ENCODE results near the gene RPS6KL1. TPM values are rescaled to one million over a fixed set of nuclear protein-coding genes. Genes with fewer than 3 reads are reported as not detected.
A peak's percentile ranks its signal among the peaks of the same experiment; 100 is the strongest.

Gene RPS6KL1
- total and polyA plus RNA-seq, 2 experiments from 2014 or later: 5.6 to 6.5 TPM

DNA sequence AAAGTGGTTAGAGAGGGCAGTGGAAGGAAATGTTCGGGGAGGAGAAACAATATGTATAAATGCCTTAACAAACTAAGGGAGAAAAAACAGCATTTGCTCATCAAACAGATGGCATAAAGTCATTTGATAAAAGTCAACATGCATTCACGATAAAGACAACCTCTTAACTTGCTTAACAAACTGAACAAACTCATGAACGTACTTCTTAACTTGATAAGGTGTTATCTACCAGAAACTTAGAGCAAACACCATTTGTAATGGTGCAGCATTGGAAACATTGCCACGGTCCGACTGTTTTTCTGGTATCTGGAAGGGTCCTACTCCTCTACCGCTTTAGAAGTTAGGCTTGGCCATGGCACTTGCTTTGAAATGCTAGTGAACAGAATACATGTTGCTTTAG lies 4.2 kb upstream of the RPS6KL1 start:
- Mint-ChIP-seq H3K27ac (no peak overlapping the region), H3K36me3 (ENCODE audit: low read depth) (no peaks in the 10 kb centered on the region), H3K9me3 (no peaks in the 10 kb centered on the region), H3K4me3 (no peak overlapping the region), H3K4me1 (peaks cover 3% of the 10 kb centered on the region), H3K27me3 (ENCODE audit: insufficient read depth, low read depth, poor library complexity) (peaks cover 3% of the 10 kb centered on the region)
- H3K4me2 ChIP-seq: no peak overlapping the region
- H3K4me3 ChIP-seq: no peak overlapping the region
- H3K36me3 ChIP-seq (ENCODE audit: insufficient read depth): no peaks in the 10 kb centered on the region
- DNase-seq (ENCODE audit: low spot score) (no peak), ATAC-seq (no peak)
- H3K4me1 ChIP-seq (ENCODE audit: insufficient read depth): peaks cover 5% of the 10 kb centered on the region; the same call in 1 of the 2 replicates
- H3K27me3 ChIP-seq (ENCODE audit: insufficient read depth): no peaks in the 10 kb centered on the region
- no peak overlapping the region for H2AFZ ChIP-seq
- no peaks in the 10 kb centered on the region for H3K79me2 ChIP-seq (replicated peaks; ENCODE audit: insufficient read depth)
- no peak overlapping the region for H3K27ac ChIP-seq (ENCODE audit: low read depth)
- no peaks in the 10 kb centered on the region for H3K9me2 ChIP-seq (ENCODE audit: insufficient read depth)
- no peak for TF ChIP-seq JUNB (IDR thresholded peaks at IDR 0.05; ENCODE audit: unreplicated experiment)
- no peak for TF ChIP-seq EZH2 (IDR thresholded peaks at IDR 0.05; ENCODE audit: low read depth, unreplicated experiment)
- H4K20me1 ChIP-seq (replicated peaks; ENCODE audit: insufficient read depth): no peaks in the 10 kb centered on the region
- no peaks in the 10 kb centered on the region for H3F3A ChIP-seq (replicated peaks; ENCODE audit: low read depth)

GRCh38 chr14:74924061-74924460 lies 1.0 kb upstream of the RPS6KL1 start:
- H3K4me1 Mint-ChIP-seq: peaks cover 4% of the 10 kb centered on the region

More at GRCh38 chr14:74924061-74924460, 1.0 kb upstream of the RPS6KL1 start:
- no peak overlapping the region for H3K4me2 ChIP-seq
- no peak overlapping the region for H2AFZ ChIP-seq
- no peaks in the 10 kb centered on the region for H3K9me3 Mint-ChIP-seq
- no peaks in the 10 kb centered on the region for H3K36me3 ChIP-seq (ENCODE audit: insufficient read depth)
- no peaks in the 10 kb centered on the region for H3F3A ChIP-seq (replicated peaks; ENCODE audit: low read depth)
- H3K4me3 Mint-ChIP-seq: peak overlapping the region; percentile 2; the same call in 1 of the 3 replicates
- peaks cover 6% of the 10 kb centered on the region; the same call in 1 of the 2 replicates for H3K4me1 ChIP-seq (ENCODE audit: insufficient read depth)
- TF ChIP-seq, protein P1, sequence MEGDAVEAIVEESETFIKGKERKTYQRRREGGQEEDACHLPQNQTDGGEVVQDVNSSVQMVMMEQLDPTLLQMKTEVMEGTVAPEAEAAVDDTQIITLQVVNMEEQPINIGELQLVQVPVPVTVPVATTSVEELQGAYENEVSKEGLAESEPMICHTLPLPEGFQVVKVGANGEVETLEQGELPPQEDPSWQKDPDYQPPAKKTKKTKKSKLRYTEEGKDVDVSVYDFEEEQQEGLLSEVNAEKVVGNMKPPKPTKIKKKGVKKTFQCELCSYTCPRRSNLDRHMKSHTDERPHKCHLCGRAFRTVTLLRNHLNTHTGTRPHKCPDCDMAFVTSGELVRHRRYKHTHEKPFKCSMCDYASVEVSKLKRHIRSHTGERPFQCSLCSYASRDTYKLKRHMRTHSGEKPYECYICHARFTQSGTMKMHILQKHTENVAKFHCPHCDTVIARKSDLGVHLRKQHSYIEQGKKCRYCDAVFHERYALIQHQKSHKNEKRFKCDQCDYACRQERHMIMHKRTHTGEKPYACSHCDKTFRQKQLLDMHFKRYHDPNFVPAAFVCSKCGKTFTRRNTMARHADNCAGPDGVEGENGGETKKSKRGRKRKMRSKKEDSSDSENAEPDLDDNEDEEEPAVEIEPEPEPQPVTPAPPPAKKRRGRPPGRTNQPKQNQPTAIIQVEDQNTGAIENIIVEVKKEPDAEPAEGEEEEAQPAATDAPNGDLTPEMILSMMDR (conservative IDR thresholded peaks at IDR 0.05; ENCODE audit: low read depth in 2 of 2): no peak
- TF ChIP-seq EZH2 (IDR thresholded peaks at IDR 0.05; ENCODE audit: low read depth, unreplicated experiment) (no peak), EZH2phosphoT487 (IDR thresholded peaks at IDR 0.05; ENCODE audit: unreplicated experiment) (no peak), ZNF114 (CRISPR knock-in tag; IDR thresholded peaks at IDR 0.05) (no peak), ZNF331 (CRISPR knock-in tag; IDR thresholded peaks at IDR 0.05; ENCODE audit: low read depth) (no peak), CREB1 (CRISPR knock-in tag; IDR thresholded peaks at IDR 0.05; ENCODE audit: low read depth) (no peak), POLR2AphosphoS5 (IDR thresholded peaks at IDR 0.05; ENCODE audit: low read depth) (no peak), ZNF462 (CRISPR knock-in tag; IDR thresholded peaks at IDR 0.05) (no peak), JUNB (IDR thresholded peaks at IDR 0.05; ENCODE audit: unreplicated experiment) (no peak), STAT1 (IDR thresholded peaks at IDR 0.05; ENCODE audit: unreplicated experiment) (no peak)
- TF ChIP-seq, protein P2, sequence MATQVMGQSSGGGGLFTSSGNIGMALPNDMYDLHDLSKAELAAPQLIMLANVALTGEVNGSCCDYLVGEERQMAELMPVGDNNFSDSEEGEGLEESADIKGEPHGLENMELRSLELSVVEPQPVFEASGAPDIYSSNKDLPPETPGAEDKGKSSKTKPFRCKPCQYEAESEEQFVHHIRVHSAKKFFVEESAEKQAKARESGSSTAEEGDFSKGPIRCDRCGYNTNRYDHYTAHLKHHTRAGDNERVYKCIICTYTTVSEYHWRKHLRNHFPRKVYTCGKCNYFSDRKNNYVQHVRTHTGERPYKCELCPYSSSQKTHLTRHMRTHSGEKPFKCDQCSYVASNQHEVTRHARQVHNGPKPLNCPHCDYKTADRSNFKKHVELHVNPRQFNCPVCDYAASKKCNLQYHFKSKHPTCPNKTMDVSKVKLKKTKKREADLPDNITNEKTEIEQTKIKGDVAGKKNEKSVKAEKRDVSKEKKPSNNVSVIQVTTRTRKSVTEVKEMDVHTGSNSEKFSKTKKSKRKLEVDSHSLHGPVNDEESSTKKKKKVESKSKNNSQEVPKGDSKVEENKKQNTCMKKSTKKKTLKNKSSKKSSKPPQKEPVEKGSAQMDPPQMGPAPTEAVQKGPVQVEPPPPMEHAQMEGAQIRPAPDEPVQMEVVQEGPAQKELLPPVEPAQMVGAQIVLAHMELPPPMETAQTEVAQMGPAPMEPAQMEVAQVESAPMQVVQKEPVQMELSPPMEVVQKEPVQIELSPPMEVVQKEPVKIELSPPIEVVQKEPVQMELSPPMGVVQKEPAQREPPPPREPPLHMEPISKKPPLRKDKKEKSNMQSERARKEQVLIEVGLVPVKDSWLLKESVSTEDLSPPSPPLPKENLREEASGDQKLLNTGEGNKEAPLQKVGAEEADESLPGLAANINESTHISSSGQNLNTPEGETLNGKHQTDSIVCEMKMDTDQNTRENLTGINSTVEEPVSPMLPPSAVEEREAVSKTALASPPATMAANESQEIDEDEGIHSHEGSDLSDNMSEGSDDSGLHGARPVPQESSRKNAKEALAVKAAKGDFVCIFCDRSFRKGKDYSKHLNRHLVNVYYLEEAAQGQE (IDR thresholded peaks at IDR 0.05; ENCODE audit: unreplicated experiment): no peak
- H3K36me3 Mint-ChIP-seq (ENCODE audit: low read depth): peaks cover 4% of the 10 kb centered on the region; the same call in 1 of the 3 replicates
- H3K27me3 Mint-ChIP-seq (ENCODE audit: insufficient read depth, low read depth, poor library complexity): peaks cover 3% of the 10 kb centered on the region
- H3K27ac Mint-ChIP-seq: no peak overlapping the region
- no peak for ATAC-seq
- no peak overlapping the region for H3K4me3 ChIP-seq
- H3K27me3 ChIP-seq (ENCODE audit: insufficient read depth): no peaks in the 10 kb centered on the region
- no peak overlapping the region for H3K27ac ChIP-seq (ENCODE audit: low read depth)
- no peak for DNase-seq (ENCODE audit: low spot score)
- H4K20me1 ChIP-seq (replicated peaks; ENCODE audit: insufficient read depth): no peaks in the 10 kb centered on the region
- no peaks in the 10 kb centered on the region for H3K79me2 ChIP-seq (replicated peaks; ENCODE audit: insufficient read depth)
- no peaks in the 10 kb centered on the region for H3K9me2 ChIP-seq (ENCODE audit: insufficient read depth)
